Neural cell (in vitro differentiated cells): ENCODE data around the gene MDFIC. TPM values are rescaled to one million over a fixed set of nuclear protein-coding genes. Genes with fewer than 3 reads are reported as not detected.

Experiments used
- H2AFZ ChIP-seq: fragments of 200-600, 300-800 bp; sonication (generic), shearing (Covaris generic); 2 replicates; pipeline ENCODE4 v1.6.0; 2014; ENCODE audit warnings: low read depth, mild to moderate bottlenecking, antibody characterized with exemption, low read length, moderate library complexity
- H3F3A ChIP-seq: fragments of 200-600 bp; shearing (Covaris generic); 2 replicates; pipeline ENCODE4 v1.6.1; 2016; ENCODE audit warnings: mild to moderate bottlenecking, moderate library complexity, mixed read lengths, antibody characterized with exemption, low read length; ENCODE audit not compliant: insufficient read depth, poor library complexity, severe bottlenecking
- H3K27ac ChIP-seq: fragments of 200-600, 300-800 bp; sonication (generic), shearing (Covaris generic); 2 replicates; pipeline ENCODE4 v1.5.1; 2014; ENCODE audit warnings: mild to moderate bottlenecking, low read length, moderate library complexity
- H3K27me3 ChIP-seq: fragments of 300-800, 200-600 bp; sonication (generic), shearing (Covaris generic); 2 replicates; pipeline ENCODE4 v1.6.0; 2014; ENCODE audit warnings: mild to moderate bottlenecking, low read depth, low read length, moderate library complexity; ENCODE audit not compliant: insufficient read depth
- H3K36me3 ChIP-seq: fragments of 300-800, 200-600 bp; sonication (generic), shearing (Covaris generic); 2 replicates; pipeline ENCODE4 v1.5.1; 2014; ENCODE audit warnings: mild to moderate bottlenecking, antibody characterized with exemption, low read length, moderate library complexity; ENCODE audit not compliant: insufficient read depth
- H3K4me2 ChIP-seq: fragments of 300-800, 200-600 bp; sonication (generic), shearing (Covaris generic); 2 replicates; pipeline ENCODE4 v1.6.0; 2014; ENCODE audit warnings: mild to moderate bottlenecking, low read length
- H3K4me3 ChIP-seq: fragments of 300-800, 200-600 bp; sonication (generic), shearing (Covaris generic); 2 replicates; pipeline ENCODE4 v1.5.1; 2014; ENCODE audit warnings: mild to moderate bottlenecking, low read length, moderate library complexity
- H3K79me2 ChIP-seq: fragments of 200-600 bp; shearing (Covaris generic); replicated peaks from 2 replicates; pipeline ENCODE4 v1.6.0; 2014; ENCODE audit warnings: mild to moderate bottlenecking, low read length, moderate library complexity; ENCODE audit not compliant: insufficient read depth
- H3K9ac ChIP-seq: fragments of 300-800, 200-600 bp; sonication (generic), shearing (Covaris generic); 2 replicates; pipeline ENCODE4 v1.6.1; 2016; ENCODE audit warnings: mild to moderate bottlenecking, low read length, mixed read lengths
- H3K9me2 ChIP-seq: fragments of 200-600 bp; shearing (Covaris generic); 2 replicates; pipeline ENCODE4 v1.6.1; 2016; ENCODE audit warnings: mild to moderate bottlenecking, low read length, mixed read lengths; ENCODE audit not compliant: insufficient read depth
- H3K9me3 ChIP-seq: fragments of 200-600, 300-800 bp; sonication (generic), shearing (Covaris generic); 2 replicates; pipeline ENCODE4 v1.6.1; 2016; ENCODE audit warnings: mild to moderate bottlenecking, mixed run types, low read length, moderate library complexity, mixed read lengths
- H4K20me1 ChIP-seq: fragments of 200-600 bp; shearing (Covaris generic); 2 replicates; pipeline ENCODE4 v1.6.1; 2016; ENCODE audit warnings: mild to moderate bottlenecking, mixed run types; ENCODE audit not compliant: insufficient read depth
- CTCF ChIP-seq: fragments of 450-650 bp; IDR thresholded peaks from 2 replicates; pipeline ENCODE4 v1.5.1; 2014; ENCODE audit warnings: antibody characterized with exemption, mild to moderate bottlenecking, moderate library complexity; ENCODE audit not compliant: poor library complexity, severe bottlenecking
- EP300 ChIP-seq: fragments of 450-650 bp; conservative IDR thresholded peaks from 2 replicates; pipeline ENCODE4 v1.6.1; 2014; ENCODE audit warnings: antibody characterized with exemption, mild to moderate bottlenecking, moderate library complexity; ENCODE audit not compliant: poor library complexity, severe bottlenecking
- EZH2 ChIP-seq: fragments of 200-600, 300-800 bp; shearing (Covaris generic), sonication (generic); IDR thresholded peaks from 2 replicates; pipeline ENCODE4 v1.6.1; 2014; ENCODE audit warnings: antibody characterized with exemption, low read length, borderline replicate concordance, mild to moderate bottlenecking; ENCODE audit not compliant: insufficient read depth, poor library complexity, severe bottlenecking
- MXI1 ChIP-seq: fragments of 450-650 bp; conservative IDR thresholded peaks from 2 replicates; pipeline ENCODE4 v1.6.1; 2014; ENCODE audit warnings: antibody characterized with exemption, mild to moderate bottlenecking; ENCODE audit not compliant: poor library complexity, severe bottlenecking
- POLR2AphosphoS5 ChIP-seq: IDR thresholded peaks from 2 replicates; pipeline ENCODE4 v1.6.1; 2012
- RAD21 ChIP-seq: fragments of 450-650 bp; conservative IDR thresholded peaks from 2 replicates; pipeline ENCODE4 v1.6.1; 2014; ENCODE audit warnings: antibody characterized with exemption, mild to moderate bottlenecking, moderate library complexity
- REST ChIP-seq: IDR thresholded peaks from 2 replicates; pipeline ENCODE4 v1.6.1; 2012; ENCODE audit warnings: borderline replicate concordance
- SMC3 ChIP-seq: fragments of 450-650 bp; conservative IDR thresholded peaks from 2 replicates; pipeline ENCODE4 v1.6.1; 2014; ENCODE audit warnings: antibody characterized with exemption, mild to moderate bottlenecking, moderate library complexity; ENCODE audit not compliant: poor library complexity
- TAF1 ChIP-seq: IDR thresholded peaks from 2 replicates; pipeline ENCODE4 v1.6.1; 2012; ENCODE audit warnings: low read depth
- polyA plus RNA-seq: library from polyadenylated mRNA; depleted of rRNA; stranded (reverse); fragments of >200 nt; gene quantifications from 2 replicates; pipeline ENCODE4 v1.2.3, GENCODE V29; 2014

Gene MDFIC
- polyA plus RNA-seq, 1 donor from 2014 or later, result 0.85 TPM

DNA sequence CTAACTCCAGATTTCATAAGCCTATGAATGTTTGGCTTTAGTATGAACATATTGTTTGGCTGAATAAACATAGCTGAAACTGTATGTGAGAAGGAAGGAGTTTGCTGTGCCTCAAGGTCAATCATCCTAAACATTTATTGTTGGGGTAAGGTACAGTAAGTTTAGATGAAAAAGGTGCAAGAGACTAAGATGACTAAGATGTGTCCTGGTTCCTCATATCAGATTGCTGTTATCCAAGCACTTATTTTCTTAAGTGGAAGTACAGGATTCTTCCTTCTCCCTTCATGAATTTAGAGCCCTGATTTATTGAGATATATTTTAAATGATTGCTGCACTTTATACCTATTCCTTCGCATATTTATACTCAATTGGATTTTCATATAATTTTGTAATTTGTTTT is 12.2 kb downstream of the MDFIC start:
- no peaks in the 10 kb centered on the region for H3K9me3 ChIP-seq
- H3K9me2 ChIP-seq, result no peaks in the 10 kb centered on the region
- no peaks in the 10 kb centered on the region for H3K27me3 ChIP-seq
- H2AFZ ChIP-seq, result no peak overlapping the region
- H3K4me2 ChIP-seq, result no peak overlapping the region
- no peak overlapping the region for H3K27ac ChIP-seq
- H3K4me3 ChIP-seq, result no peak overlapping the region
- H4K20me1 ChIP-seq, result no peaks in the 10 kb centered on the region
- H3K36me3 ChIP-seq, result no peaks in the 10 kb centered on the region
- H3K9ac ChIP-seq, result no peak overlapping the region
- H3F3A ChIP-seq, result no peaks in the 10 kb centered on the region
- H3K79me2 ChIP-seq, result no peaks in the 10 kb centered on the region
- no peak for TF ChIP-seq EP300
- no peak for TF ChIP-seq CTCF
- TF ChIP-seq MXI1, result no peak
- TF ChIP-seq EZH2, result no peak
- TF ChIP-seq SMC3, result no peak
- TF ChIP-seq RAD21, result no peak
- no peak for TF ChIP-seq POLR2AphosphoS5
- no peak for TF ChIP-seq TAF1
- TF ChIP-seq REST, result no peak

- no peaks in the 10 kb centered on the region for H3F3A ChIP-seq
- H3K9ac ChIP-seq, result no peak overlapping the region
- no peak overlapping the region for H3K4me3 ChIP-seq
- no peak overlapping the region for H3K4me2 ChIP-seq
- H3K9me3 ChIP-seq, result no peaks in the 10 kb centered on the region
- no peak overlapping the region for H3K27ac ChIP-seq
- H3K79me2 ChIP-seq, result no peaks in the 10 kb centered on the region
- no peaks in the 10 kb centered on the region for H3K36me3 ChIP-seq
- no peak overlapping the region for H2AFZ ChIP-seq
- no peaks in the 10 kb centered on the region for H3K9me2 ChIP-seq
- H4K20me1 ChIP-seq, result no peaks in the 10 kb centered on the region
- TF ChIP-seq CTCF (no peak), EZH2 (no peak), MXI1 (no peak), TAF1 (no peak), EP300 (no peak), SMC3 (no peak), REST (no peak), RAD21 (no peak), POLR2AphosphoS5 (no peak)
- H3K27me3 ChIP-seq, result no peaks in the 10 kb centered on the region
Observed at GRCh38 chr7:114934713-114935112, 12.8 kb downstream of the MDFIC start.
